Choroid plexus epithelial cell (primary cell): ENCODE measurements around the gene MAP10.
"Not testable (repeated sequence)": the region's sequence is repeated elsewhere in the genome, so short reads cannot be mapped to it uniquely, and the experiment has no call there.

Experiments used
- DNase-seq: peaks from one replicate; pipeline ENCODE4 v3.0.0-alpha.2; 2010; ENCODE audit warnings: low read depth
- H3K4me3 ChIP-seq: 2 replicates; pipeline ENCODE4 v1.5.1; 2011; ENCODE audit warnings: low read depth, mild to moderate bottlenecking, control low read depth, low read length, moderate library complexity
- TF ChIP-seq, protein P1 (sequence below): conservative IDR thresholded peaks from 2 replicates; pipeline ENCODE4 v1.5.1; 2011; ENCODE audit warnings: low read depth, mild to moderate bottlenecking, control low read depth, inconsistent platforms, low read length, moderate library complexity

Gene MAP10

DNA sequence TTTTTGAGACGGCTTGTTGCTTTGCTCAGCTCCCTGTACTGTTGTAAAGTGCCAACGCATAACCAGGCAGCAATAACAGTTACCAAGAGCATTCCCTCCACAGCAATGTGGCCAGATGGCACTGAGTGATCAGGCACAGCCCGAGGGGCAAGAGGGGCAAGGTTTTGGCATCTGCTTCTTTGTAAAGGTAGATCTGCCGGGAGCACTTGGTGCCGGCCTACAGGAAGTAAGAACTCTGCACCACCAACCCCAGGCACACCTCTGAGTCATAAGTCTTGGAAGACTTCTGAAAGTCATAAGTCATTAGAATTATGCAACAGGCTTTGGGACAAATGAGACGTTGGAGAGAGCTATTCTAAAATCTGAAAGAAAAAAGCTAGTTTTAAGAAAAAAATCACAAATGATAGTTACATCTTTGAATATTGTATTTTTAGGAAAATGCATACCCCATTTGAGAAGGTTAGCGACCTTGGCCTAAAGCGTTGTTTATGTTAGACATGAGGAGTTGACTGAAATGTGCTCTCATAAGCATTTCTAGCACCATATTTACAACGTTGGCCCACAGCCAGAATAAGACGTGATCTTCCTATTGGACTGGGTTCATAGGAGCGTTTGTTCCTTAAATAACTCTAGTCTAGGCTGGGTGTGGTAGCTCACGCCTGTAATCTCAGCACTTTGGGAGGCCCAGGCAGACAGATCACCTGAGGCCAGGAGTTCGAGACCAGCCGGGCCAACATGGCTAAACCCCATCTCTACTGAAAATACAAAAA is 37.7 kb upstream of the MAP10 start:
- no peak overlapping the region for H3K4me3 ChIP-seq
- TF ChIP-seq, protein P1, sequence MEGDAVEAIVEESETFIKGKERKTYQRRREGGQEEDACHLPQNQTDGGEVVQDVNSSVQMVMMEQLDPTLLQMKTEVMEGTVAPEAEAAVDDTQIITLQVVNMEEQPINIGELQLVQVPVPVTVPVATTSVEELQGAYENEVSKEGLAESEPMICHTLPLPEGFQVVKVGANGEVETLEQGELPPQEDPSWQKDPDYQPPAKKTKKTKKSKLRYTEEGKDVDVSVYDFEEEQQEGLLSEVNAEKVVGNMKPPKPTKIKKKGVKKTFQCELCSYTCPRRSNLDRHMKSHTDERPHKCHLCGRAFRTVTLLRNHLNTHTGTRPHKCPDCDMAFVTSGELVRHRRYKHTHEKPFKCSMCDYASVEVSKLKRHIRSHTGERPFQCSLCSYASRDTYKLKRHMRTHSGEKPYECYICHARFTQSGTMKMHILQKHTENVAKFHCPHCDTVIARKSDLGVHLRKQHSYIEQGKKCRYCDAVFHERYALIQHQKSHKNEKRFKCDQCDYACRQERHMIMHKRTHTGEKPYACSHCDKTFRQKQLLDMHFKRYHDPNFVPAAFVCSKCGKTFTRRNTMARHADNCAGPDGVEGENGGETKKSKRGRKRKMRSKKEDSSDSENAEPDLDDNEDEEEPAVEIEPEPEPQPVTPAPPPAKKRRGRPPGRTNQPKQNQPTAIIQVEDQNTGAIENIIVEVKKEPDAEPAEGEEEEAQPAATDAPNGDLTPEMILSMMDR, result no peak
- DNase-seq, result peak; percentile 81

- H3K4me3 ChIP-seq, result no peak overlapping the region
- no peak for DNase-seq
- TF ChIP-seq, protein P1, result no peak
These were observed 36.4 kb upstream of the MAP10 start for GRCh38 chr1:232768793-232769192.

GRCh38 chr1:232769733-232770132 is 35.5 kb upstream of the MAP10 start:
- no peak for DNase-seq
- no peak overlapping the region for H3K4me3 ChIP-seq
- TF ChIP-seq, protein P1, result no peak

DNA sequence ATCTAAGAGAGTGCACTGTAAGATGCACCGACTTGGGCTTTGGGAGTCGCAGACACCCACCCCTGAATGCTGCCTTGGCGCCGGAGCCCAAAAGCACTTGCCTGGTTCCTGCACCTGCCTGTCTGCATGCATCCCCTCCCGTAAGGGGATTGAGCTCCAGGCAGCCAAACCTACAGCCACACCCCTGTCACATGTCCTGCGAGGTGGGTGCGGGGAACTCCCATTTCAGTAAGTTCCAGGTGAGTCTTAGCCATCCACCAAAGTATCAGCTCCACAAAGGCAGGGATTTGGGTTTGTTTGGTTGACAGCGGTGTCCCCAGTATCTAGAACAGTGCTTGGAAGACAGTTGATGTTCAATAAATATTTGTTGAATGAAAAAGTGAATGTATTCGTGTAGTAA is 31.5 kb upstream of the MAP10 start:
- no peak for DNase-seq
- no peak overlapping the region for H3K4me3 ChIP-seq
- TF ChIP-seq, protein P1, result no peak

DNA sequence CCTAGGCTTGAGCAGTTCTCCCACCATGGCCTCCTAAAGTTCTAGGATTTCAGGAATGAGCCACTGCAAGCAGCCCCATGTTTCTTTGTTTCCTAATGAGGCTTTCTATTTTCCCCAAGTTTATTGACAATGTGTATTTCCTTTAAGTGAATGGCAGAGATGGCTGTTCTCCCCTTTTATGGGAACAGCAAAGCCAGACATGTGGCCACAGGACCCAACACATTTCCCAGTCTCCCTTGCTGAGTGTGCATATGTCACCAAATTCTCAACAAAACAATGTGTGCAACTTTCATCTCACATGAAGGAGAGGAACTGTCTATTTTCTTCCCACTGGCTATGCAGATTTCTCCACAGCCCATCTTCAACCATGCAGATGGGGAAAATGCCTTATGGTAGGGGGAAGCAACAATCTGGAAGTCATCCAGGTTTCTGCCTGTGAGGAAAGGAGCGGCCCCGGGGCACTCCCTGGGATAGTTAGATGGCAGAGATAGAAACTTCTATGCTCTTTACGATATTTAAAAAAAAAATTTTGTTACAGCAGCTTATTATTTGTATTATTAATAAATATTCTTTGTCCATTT is 28.6 kb upstream of the MAP10 start:
- no peak for DNase-seq
- TF ChIP-seq, protein P1, result no peak
- H3K4me3 ChIP-seq, result no peak overlapping the region

- DNase-seq, result no peak
- TF ChIP-seq, protein P1, result no peak
- H3K4me3 ChIP-seq, result no peak overlapping the region
These were observed 24.9 kb upstream of the MAP10 start for GRCh38 chr1:232780354-232780753.

GRCh38 chr1:232784794-232785193 is 20.4 kb upstream of the MAP10 start:
- DNase-seq, result no peak
- H3K4me3 ChIP-seq, result no peak overlapping the region
- TF ChIP-seq, protein P1, result no peak

GRCh38 chr1:232785630-232786029 is 19.6 kb upstream of the MAP10 start:
- not testable (repeated sequence) for H3K4me3 ChIP-seq, DNase-seq
